Upper lobe of left lung (tissue), 4 donors: ENCODE data around the gene SLC17A3.

Experiments used
- CTCF ChIP-seq, 6 experiments: fragments of 450-650 bp in 4 of 6; fragments of 200-600 bp in 2 of 6; sonication (generic) in 2 of 6; IDR thresholded peaks; one replicate each; pipeline ENCODE4 v1.5.1; 2016 to 2019; ENCODE audit warnings: antibody characterized with exemption in 6 of 6
- EP300 ChIP-seq, 4 donors: sonication (generic); formaldehyde crosslinking; IDR thresholded peaks; one replicate each; pipeline ENCODE4 v1.5.1; 2017; ENCODE audit warnings: antibody characterized with exemption in 4 of 4, control low read depth in 2 of 4
- POLR2A ChIP-seq, 4 donors: fragments of 450-650 bp; IDR thresholded peaks; one replicate each; pipeline ENCODE4 v1.5.1; 2016 to 2017; ENCODE audit warnings: antibody characterized with exemption in 4 of 4, mild to moderate bottlenecking in 2 of 4
- POLR2AphosphoS5 ChIP-seq, 2 donors: sonication (generic); formaldehyde crosslinking; IDR thresholded peaks; one replicate each; pipeline ENCODE4 v1.5.1; 2017; ENCODE audit warnings: antibody characterized with exemption in 2 of 2

DNA sequence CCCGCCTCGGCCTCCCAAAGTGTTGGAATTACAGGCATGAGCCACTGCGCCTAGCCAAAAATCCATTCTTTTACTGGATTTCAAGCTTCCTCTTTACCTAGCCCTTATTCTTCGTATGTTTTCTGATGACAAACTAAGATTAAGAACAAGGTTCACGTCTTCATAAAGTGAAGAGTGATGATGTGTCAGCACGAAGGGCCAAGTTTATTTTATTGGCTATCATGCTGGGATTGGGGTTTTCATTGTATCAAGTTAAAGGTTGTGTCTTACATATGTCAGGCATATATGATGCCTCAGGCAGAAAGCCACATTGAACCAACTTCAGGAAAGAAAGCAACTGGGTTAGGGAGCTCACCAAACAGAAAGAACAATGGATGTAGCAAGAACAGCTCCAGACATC lies 19.7 kb upstream of the SLC17A3 start:
- TF ChIP-seq CTCF (IDR thresholded peaks at IDR 0.05): no peak
- no peak for TF ChIP-seq EP300 (IDR thresholded peaks at IDR 0.05)
- TF ChIP-seq POLR2AphosphoS5 (IDR thresholded peaks at IDR 0.05): no peak
- TF ChIP-seq POLR2A (IDR thresholded peaks at IDR 0.05): no peak
